Osteoblast (primary cell): ENCODE measurements around the gene POLR2L. TPM values are rescaled to one million over a fixed set of nuclear protein-coding genes. Genes with fewer than 3 reads are reported as not detected.

Experiments
- DNase-seq: peaks from one replicate; pipeline ENCODE4 v3.0.0; 2011; ENCODE audit warnings: low spot score, mixed read lengths; ENCODE audit not compliant: insufficient read length; ENCODE audit errors: missing footprints
- H2AFZ ChIP-seq: 2 replicates; pipeline ENCODE4 v1.6.0; 2011; ENCODE audit warnings: mild to moderate bottlenecking, low read length
- H3K27ac ChIP-seq: 2 replicates; pipeline ENCODE4 v1.5.1; 2011; ENCODE audit warnings: mild to moderate bottlenecking, low read depth, low read length, moderate library complexity
- H3K27me3 ChIP-seq: 2 replicates; pipeline ENCODE4 v1.6.0; 2012; ENCODE audit warnings: mild to moderate bottlenecking, control low read depth, inconsistent platforms, low read length, moderate library complexity; ENCODE audit not compliant: insufficient read depth
- H3K36me3 ChIP-seq: 2 replicates; pipeline ENCODE4 v1.5.1; 2011; ENCODE audit warnings: mild to moderate bottlenecking, low read length, control low read depth, moderate library complexity; ENCODE audit not compliant: insufficient read depth
- H3K4me1 ChIP-seq: 2 replicates; pipeline ENCODE4 v1.5.1; 2011; ENCODE audit warnings: mild to moderate bottlenecking, low read length, control low read depth, moderate library complexity; ENCODE audit not compliant: insufficient read depth
- H3K4me2 ChIP-seq: 2 replicates; pipeline ENCODE4 v1.6.0; 2011; ENCODE audit warnings: mild to moderate bottlenecking, low read length; ENCODE audit not compliant: insufficient read depth
- H3K4me3 ChIP-seq: fragments of 200-600 bp; sonication (generic); 3 replicates; pipeline ENCODE4 v1.5.1; 2012; ENCODE audit warnings: mild to moderate bottlenecking, low read length, inconsistent platforms; ENCODE audit not compliant: insufficient read depth
- H3K79me2 ChIP-seq: 2 replicates; pipeline ENCODE4 v1.6.0; 2012; ENCODE audit warnings: mild to moderate bottlenecking, low read length, control low read depth, inconsistent platforms; ENCODE audit not compliant: insufficient read depth
- H3K9me3 ChIP-seq: 2 replicates; pipeline ENCODE4 v1.5.1; 2011; ENCODE audit warnings: low read depth, low read length, control low read depth
- H4K20me1 ChIP-seq: 2 replicates; pipeline ENCODE4 v1.6.0; 2012; ENCODE audit warnings: mild to moderate bottlenecking, low read length, control low read depth; ENCODE audit not compliant: insufficient read depth
- CTCF ChIP-seq: IDR thresholded peaks from 2 replicates; pipeline ENCODE4 v1.5.1; 2011; ENCODE audit warnings: mild to moderate bottlenecking, low read depth, low read length, moderate library complexity; ENCODE audit errors: extremely low read depth
- total RNA-seq: library from RNA; depleted of rRNA; stranded (reverse); fragments of >200 nt; gene quantifications from 2 replicates; pipeline ENCODE4 v1.2.3, GENCODE V29; 2012

Gene POLR2L
- total RNA-seq, 1 donor, result 60.8 TPM

GRCh38 chr11:856397-856796, 14.1 kb upstream of the POLR2L start:
- H2AFZ ChIP-seq, result no peak overlapping the region
- peaks cover 3% of the 10 kb centered on the region for H3K36me3 ChIP-seq
- H3K9me3 ChIP-seq, result no peaks in the 10 kb centered on the region
- H3K4me1 ChIP-seq, result peaks cover 7% of the 10 kb centered on the region
- no peak overlapping the region for H3K4me2 ChIP-seq
- TF ChIP-seq CTCF, result no peak
- H3K4me3 ChIP-seq, result no peak overlapping the region
- no peak for DNase-seq
- no peaks in the 10 kb centered on the region for H3K27me3 ChIP-seq
- H3K27ac ChIP-seq, result no peak overlapping the region
- H4K20me1 ChIP-seq, result peaks cover 59% of the 10 kb centered on the region
- H3K79me2 ChIP-seq, result peaks cover 87% of the 10 kb centered on the region

DNA sequence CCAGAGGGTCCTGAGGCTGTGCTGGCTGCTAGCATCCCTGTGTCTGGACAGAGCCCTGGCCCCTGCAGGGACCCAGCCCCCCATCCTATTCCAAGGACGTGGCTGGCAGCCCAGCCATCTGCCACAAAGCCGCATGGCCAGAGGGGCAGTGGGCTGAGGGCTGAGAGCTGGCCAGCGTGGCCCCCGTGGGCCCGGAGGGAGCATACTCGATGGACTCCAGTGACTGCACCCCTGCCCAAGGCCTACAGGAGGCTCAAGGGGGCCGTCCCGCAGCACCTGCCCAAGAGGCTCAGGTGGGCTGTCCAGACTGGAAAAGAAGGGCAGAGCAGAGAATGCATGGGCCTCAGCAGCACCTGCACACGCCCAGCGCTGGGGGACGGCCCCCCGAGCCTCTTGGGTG, 13.5 kb upstream of the POLR2L start:
- Histone ChIP-seq H3K4me3 (no peak overlapping the region), H3K27ac (no peak overlapping the region), H3K9me3 (no peaks in the 10 kb centered on the region), H3K79me2 (peaks cover 90% of the 10 kb centered on the region), H3K4me1 (peaks cover 7% of the 10 kb centered on the region), H3K27me3 (no peaks in the 10 kb centered on the region), H2AFZ (no peak overlapping the region), H3K4me2 (no peak overlapping the region), H4K20me1 (peaks cover 63% of the 10 kb centered on the region), H3K36me3 (peaks cover 3% of the 10 kb centered on the region)
- DNase-seq, result no peak
- no peak for TF ChIP-seq CTCF

GRCh38 chr11:855330-855674, 13.0 kb upstream of the POLR2L start:
- no peak overlapping the region for H2AFZ ChIP-seq
- H3K9me3 ChIP-seq, result no peaks in the 10 kb centered on the region
- DNase-seq, result no peak
- no peaks in the 10 kb centered on the region for H3K27me3 ChIP-seq
- no peak overlapping the region for H3K4me3 ChIP-seq
- TF ChIP-seq CTCF, result no peak
- H3K79me2 ChIP-seq, result peaks cover 90% of the 10 kb centered on the region
- no peak overlapping the region for H3K4me2 ChIP-seq
- peaks cover 6% of the 10 kb centered on the region for H3K36me3 ChIP-seq
- peaks cover 63% of the 10 kb centered on the region for H4K20me1 ChIP-seq
- H3K27ac ChIP-seq, result no peak overlapping the region
- peaks cover 7% of the 10 kb centered on the region for H3K4me1 ChIP-seq

GRCh38 chr11:854601-855329, 12.4 kb upstream of the POLR2L start:
- Histone ChIP-seq H3K4me3 (no peak overlapping the region), H3K4me1 (peaks cover 4% of the 10 kb centered on the region), H3K27me3 (no peaks in the 10 kb centered on the region), H3K4me2 (no peak overlapping the region), H4K20me1 (peaks cover 59% of the 10 kb centered on the region), H3K36me3 (peaks cover 8% of the 10 kb centered on the region), H2AFZ (no peak overlapping the region), H3K79me2 (peaks cover 89% of the 10 kb centered on the region), H3K9me3 (no peaks in the 10 kb centered on the region), H3K27ac (no peak overlapping the region)
- DNase-seq, result no peak
- TF ChIP-seq CTCF, result no peak
